CD14-positive monocyte (primary cell): Measurements from ENCODE around the gene RPS21. TPM values are rescaled to one million over a fixed set of nuclear protein-coding genes. Genes with fewer than 3 reads are reported as not detected.

Experiments used
- DNase-seq, 3 donors: peaks; one replicate each; pipeline ENCODE4 v3.0.0-alpha.2; 2011 to 2022
- H2AFZ ChIP-seq: 2 replicates; pipeline ENCODE4 v1.6.0; 2012; ENCODE audit warnings: mild to moderate bottlenecking, low read depth, low read length, inconsistent platforms; ENCODE audit not compliant: insufficient read depth, poor library complexity, severe bottlenecking
- H3K27ac ChIP-seq, 2 donors: 1 replicate in 1 of 2; 2 replicates in 1 of 2; pipeline ENCODE4 v1.5.1; 2012 to 2013; ENCODE audit warnings: low read length in 2 of 2, control low read depth in 1 of 2, inconsistent platforms in 1 of 2, low read depth in 1 of 2, mild to moderate bottlenecking in 1 of 2
- H3K27me3 ChIP-seq, 2 donors: one replicate each; pipeline versions ENCODE4 v1.6.0 to v1.6.1; 2011 to 2013; ENCODE audit warnings: low read length in 2 of 2; ENCODE audit not compliant: control insufficient read depth in 2 of 2, insufficient read depth in 2 of 2
- H3K36me3 ChIP-seq, 2 donors: replicated peaks in 1 of 2; 1 replicate in 1 of 2; 2 replicates in 1 of 2; pipeline versions ENCODE4 v1.5.1 to v1.6.1; 2012 to 2013; ENCODE audit warnings: low read length in 2 of 2, control low read depth in 1 of 2, inconsistent platforms in 1 of 2, mild to moderate bottlenecking in 1 of 2; ENCODE audit not compliant: insufficient read depth in 2 of 2, control insufficient read depth in 1 of 2
- H3K4me1 ChIP-seq, 2 donors: 1 replicate in 1 of 2; 2 replicates in 1 of 2; pipeline versions ENCODE4 v1.5.1 to v1.6.1; 2012 to 2013; ENCODE audit warnings: low read length in 2 of 2, control low read depth in 1 of 2, inconsistent platforms in 1 of 2, mild to moderate bottlenecking in 1 of 2, moderate library complexity in 1 of 2; ENCODE audit not compliant: insufficient read depth in 2 of 2, control insufficient read depth in 1 of 2
- H3K4me2 ChIP-seq: replicated peaks from 2 replicates; pipeline ENCODE3; 2012; ENCODE audit warnings: low read length, moderate library complexity, mild to moderate bottlenecking; ENCODE audit not compliant: poor library complexity, severe bottlenecking; ENCODE audit errors: extremely low read depth
- H3K4me3 ChIP-seq, 3 experiments: fragments of 200-600 bp in 1 of 3; sonication (generic) in 1 of 3; replicated peaks in 1 of 3; 1 replicate in 2 of 3; 2 replicates in 1 of 3; pipeline ENCODE4 v1.5.1; 2011 to 2013; ENCODE audit warnings: low read length in 3 of 3, mild to moderate bottlenecking in 3 of 3, control low read depth in 2 of 3, low read depth in 2 of 3, inconsistent platforms in 1 of 3, moderate library complexity in 1 of 3
- H3K79me2 ChIP-seq: 2 replicates; pipeline ENCODE4 v1.6.0; 2012; ENCODE audit warnings: mild to moderate bottlenecking, control low read depth, inconsistent platforms, low read length, moderate library complexity; ENCODE audit not compliant: insufficient read depth
- H3K9ac ChIP-seq: 2 replicates; pipeline ENCODE4 v1.6.0; 2017; ENCODE audit warnings: low read length, mild to moderate bottlenecking; ENCODE audit not compliant: insufficient read depth, poor library complexity, severe bottlenecking
- H3K9me3 ChIP-seq, 2 donors: replicated peaks in 1 of 2; 1 replicate in 1 of 2; 2 replicates in 1 of 2; pipeline versions ENCODE4 v1.5.1 to v1.6.1; 2012 to 2013; ENCODE audit warnings: low read length in 2 of 2, control low read depth in 1 of 2; ENCODE audit not compliant: control insufficient read depth in 1 of 2, insufficient read depth in 1 of 2
- H4K20me1 ChIP-seq: 2 replicates; pipeline ENCODE4 v1.6.0; 2012; ENCODE audit warnings: mild to moderate bottlenecking, low read length, control low read depth, moderate library complexity; ENCODE audit not compliant: insufficient read depth
- H3K27ac Mint-ChIP-seq, 7 donors: one replicate each; pipeline ENCODE4 v1.8.0; 2020; ENCODE audit warnings: mild to moderate bottlenecking in 7 of 7, mixed read lengths in 7 of 7, moderate library complexity in 6 of 7, inconsistent platforms in 2 of 7
- H3K27me3 Mint-ChIP-seq, 3 donors: one replicate each; pipeline ENCODE4 v1.8.0; 2021 to 2022; ENCODE audit warnings: low read depth in 3 of 3, mild to moderate bottlenecking in 3 of 3, mixed read lengths in 3 of 3, moderate library complexity in 3 of 3, inconsistent platforms in 1 of 3
- H3K36me3 Mint-ChIP-seq, 2 donors: one replicate each; pipeline ENCODE4 v1.8.0; 2020; ENCODE audit warnings: mixed read lengths in 2 of 2, inconsistent platforms in 1 of 2, mild to moderate bottlenecking in 1 of 2
- H3K4me1 Mint-ChIP-seq: one replicate; pipeline ENCODE4 v1.8.0; 2020; ENCODE audit warnings: mild to moderate bottlenecking, mixed read lengths
- H3K4me3 Mint-ChIP-seq, 2 donors: one replicate each; pipeline ENCODE4 v1.8.0; 2020; ENCODE audit warnings: mild to moderate bottlenecking in 2 of 2, mixed read lengths in 2 of 2, moderate library complexity in 1 of 2
- H3K9me3 Mint-ChIP-seq, 7 donors: one replicate each; pipeline ENCODE4 v1.8.0; 2020 to 2022; ENCODE audit warnings: mixed read lengths in 7 of 7, mild to moderate bottlenecking in 6 of 7, moderate library complexity in 6 of 7, inconsistent platforms in 2 of 7
- WGBS: methylation state at CpG from one replicate; pipeline ENCODE4 v1.1.5; 2013; ENCODE audit warnings: missing lambda C conversion rate; ENCODE audit not compliant: insufficient coverage; 5-methylcytosine and 5-hydroxymethylcytosine counted together
- intact Hi-C, 2 donors: fragments of 100-400 bp; cut with micrococcal nuclease; formaldehyde crosslinking; loops; one replicate each; pipeline versions ENCODE4 v1.15.0 to v1.15.1; 2023
- polyA plus RNA-seq, 3 donors: library from polyadenylated mRNA; depleted of rRNA in 1 of 3; unstranded in 2 of 3; stranded (reverse) in 1 of 3; fragments of 300-500 nt in 2 of 3; fragments of >200 nt in 1 of 3; fragmentation: Illumina TruSeq in 2 of 3; gene quantifications; 1 replicate in 2 of 3; 2 replicates in 1 of 3; pipeline ENCODE4 v1.2.3, GENCODE V29; 2012 to 2021
- TF ChIP-seq, protein P1 (sequence below): fragments of 200-600 bp; IDR thresholded peaks from one replicate; pipeline ENCODE4 v1.8.0; 2022; ENCODE audit warnings: antibody characterized with exemption, mild to moderate bottlenecking

Gene RPS21
- polyA plus RNA-seq, 3 donors, result 799 to 6,263 (median 968) TPM

DNA sequence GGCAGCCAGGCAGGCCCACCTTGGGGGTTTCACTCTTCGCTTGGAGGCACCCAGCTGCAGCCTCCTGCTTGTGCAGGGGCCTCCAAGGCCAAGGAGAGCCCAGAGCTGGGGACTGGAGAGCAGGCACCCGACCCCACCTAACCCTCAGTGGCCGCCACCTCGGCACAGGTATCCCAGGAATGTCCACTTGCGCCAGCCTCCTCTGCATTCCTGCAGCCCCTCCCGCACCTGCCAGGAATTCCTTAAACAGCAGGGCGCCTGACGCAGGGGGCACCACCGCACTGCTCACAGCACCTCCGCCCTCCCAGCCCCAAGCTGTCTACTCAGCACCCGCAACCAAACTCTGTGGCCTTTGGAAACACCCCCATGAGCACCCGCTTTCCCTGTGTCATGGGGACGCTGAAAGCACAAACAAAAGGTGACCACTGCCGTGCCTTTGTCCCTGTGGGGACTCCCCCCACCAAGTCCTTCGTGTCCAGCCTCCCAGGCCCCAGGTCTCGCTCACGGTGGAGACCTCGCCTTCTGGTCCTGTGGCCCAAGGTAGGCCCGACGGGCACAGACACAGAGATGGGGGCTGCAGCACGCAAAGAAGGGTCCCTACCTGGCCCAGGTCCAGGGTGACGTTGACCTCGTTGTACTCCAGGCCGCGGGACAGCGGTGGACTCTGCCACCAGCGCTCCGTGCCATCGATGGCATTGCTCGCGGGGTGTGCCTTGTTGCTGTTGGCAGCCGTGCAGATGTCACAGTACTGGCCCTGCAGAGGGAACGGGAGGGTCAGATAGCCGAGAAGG lies 24.9 kb upstream of the RPS21 start:
- Histone ChIP-seq H3K4me3 (no peak overlapping the region), H2AFZ (no peak overlapping the region), H3K9ac (no peak overlapping the region), H3K4me2 (no peak overlapping the region), H4K20me1 (no peaks in the 10 kb centered on the region), H3K27me3 (peaks cover 11 to 29% of the 10 kb centered on the region in 2 donors), H3K79me2 (no peaks in the 10 kb centered on the region), H3K27ac (no peak overlapping the region), H3K36me3 (no peaks in the 10 kb centered on the region), H3K9me3 (no peaks in the 10 kb centered on the region), H3K4me1 (peaks cover 2 to 9% of the 10 kb centered on the region in 2 donors)
- Mint-ChIP-seq H3K4me3 (no peak overlapping the region), H3K9me3 (peaks cover 0 to 1% (median 0%) of the 10 kb centered on the region in 7 donors), H3K27ac (no peak overlapping the region), H3K27me3 (peaks cover 18 to 44% (median 33%) of the 10 kb centered on the region in 3 donors), H3K4me1 (no peaks in the 10 kb centered on the region), H3K36me3 (no peaks in the 10 kb centered on the region)
- no peak for DNase-seq
- TF ChIP-seq, protein P1, sequence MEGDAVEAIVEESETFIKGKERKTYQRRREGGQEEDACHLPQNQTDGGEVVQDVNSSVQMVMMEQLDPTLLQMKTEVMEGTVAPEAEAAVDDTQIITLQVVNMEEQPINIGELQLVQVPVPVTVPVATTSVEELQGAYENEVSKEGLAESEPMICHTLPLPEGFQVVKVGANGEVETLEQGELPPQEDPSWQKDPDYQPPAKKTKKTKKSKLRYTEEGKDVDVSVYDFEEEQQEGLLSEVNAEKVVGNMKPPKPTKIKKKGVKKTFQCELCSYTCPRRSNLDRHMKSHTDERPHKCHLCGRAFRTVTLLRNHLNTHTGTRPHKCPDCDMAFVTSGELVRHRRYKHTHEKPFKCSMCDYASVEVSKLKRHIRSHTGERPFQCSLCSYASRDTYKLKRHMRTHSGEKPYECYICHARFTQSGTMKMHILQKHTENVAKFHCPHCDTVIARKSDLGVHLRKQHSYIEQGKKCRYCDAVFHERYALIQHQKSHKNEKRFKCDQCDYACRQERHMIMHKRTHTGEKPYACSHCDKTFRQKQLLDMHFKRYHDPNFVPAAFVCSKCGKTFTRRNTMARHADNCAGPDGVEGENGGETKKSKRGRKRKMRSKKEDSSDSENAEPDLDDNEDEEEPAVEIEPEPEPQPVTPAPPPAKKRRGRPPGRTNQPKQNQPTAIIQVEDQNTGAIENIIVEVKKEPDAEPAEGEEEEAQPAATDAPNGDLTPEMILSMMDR, result no peak
- 93% methylated on average over 33 of the region's 34 CpGs for WGBS
- intact Hi-C loops, result no loop called here

DNA sequence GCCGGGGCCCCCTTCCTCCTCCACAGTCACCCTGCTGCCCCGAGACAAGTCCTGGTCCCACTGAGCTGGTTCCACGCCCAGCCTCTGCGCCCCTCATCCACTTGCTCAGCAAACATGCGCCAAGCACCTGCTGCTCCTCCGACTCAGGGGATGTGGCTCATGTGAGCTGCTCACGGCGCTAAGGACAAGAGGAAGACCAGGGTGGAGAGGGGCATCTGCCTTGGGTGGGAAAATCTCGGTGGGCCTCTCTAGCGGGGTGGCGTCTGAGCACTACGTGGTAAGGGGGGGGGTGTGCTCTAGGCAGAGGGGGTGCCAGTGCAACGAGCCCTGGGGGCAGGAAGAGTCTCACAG lies 24.3 kb upstream of the RPS21 start:
- WGBS, result 67% methylated on average over 12 of the region's 13 CpGs
- no peaks in the 10 kb centered on the region for H3K36me3 Mint-ChIP-seq
- no peak for DNase-seq
- peaks cover 0 to 1% (median 0%) of the 10 kb centered on the region in 7 donors for H3K9me3 Mint-ChIP-seq
- Histone ChIP-seq H3K79me2 (no peaks in the 10 kb centered on the region), H3K36me3 (no peaks in the 10 kb centered on the region), H3K9me3 (no peaks in the 10 kb centered on the region), H2AFZ (no peak overlapping the region), H3K9ac (no peak overlapping the region), H3K4me2 (no peak overlapping the region), H3K4me1 (peaks cover 4 to 12% of the 10 kb centered on the region in 2 donors), H4K20me1 (no peaks in the 10 kb centered on the region), H3K4me3 (no peak overlapping the region), H3K27me3 (peaks cover 14 to 26% of the 10 kb centered on the region in 2 donors), H3K27ac (no peak overlapping the region)
- H3K27ac Mint-ChIP-seq, result peak overlapping the region in 1 of 7 donors; percentile 43
- intact Hi-C loops, result no loop called here
- TF ChIP-seq, protein P1, result no peak
- H3K4me3 Mint-ChIP-seq, result no peak overlapping the region
- H3K27me3 Mint-ChIP-seq, result peaks cover 19 to 42% (median 31%) of the 10 kb centered on the region in 3 donors
- H3K4me1 Mint-ChIP-seq, result peaks cover 1% of the 10 kb centered on the region
